ELR (cell line): ENCODE results near the gene PCSK4.

ENCODE experiments used
- DNase-seq: peaks from one replicate; pipeline ENCODE4 v3.0.0-alpha.2; 2015; ENCODE audit warnings: low read depth

Gene PCSK4

GRCh38 chr19:1438035-1438932 is 51.9 kb downstream of the PCSK4 start, which contains the start of gene RPS15:
RPS15 (plus strand) TSS chr19:1438396; CDS start chr19:1438426, 30 bp downstream.
- DNase-seq: peak; percentile 94

DNA sequence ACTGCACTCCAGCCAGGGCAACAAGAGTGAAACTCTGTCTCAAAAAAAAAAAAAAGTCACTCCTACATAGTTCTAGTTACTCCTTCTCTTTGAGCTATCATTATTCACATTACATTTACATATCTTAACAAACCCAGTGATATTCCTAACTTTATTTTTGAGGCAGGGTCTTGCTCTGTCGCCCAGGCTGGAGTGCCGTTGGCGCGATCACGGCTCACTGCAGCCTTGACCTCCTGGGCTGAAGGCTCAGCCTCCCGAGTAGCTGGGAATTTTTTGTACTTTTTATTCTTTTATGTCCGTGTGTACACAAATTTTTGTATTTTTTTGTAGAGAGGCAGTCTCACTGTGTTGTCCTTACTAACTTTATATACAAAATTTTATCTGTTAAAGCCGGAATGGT is 52.5 kb downstream of the PCSK4 start:
- no peak for DNase-seq

DNA sequence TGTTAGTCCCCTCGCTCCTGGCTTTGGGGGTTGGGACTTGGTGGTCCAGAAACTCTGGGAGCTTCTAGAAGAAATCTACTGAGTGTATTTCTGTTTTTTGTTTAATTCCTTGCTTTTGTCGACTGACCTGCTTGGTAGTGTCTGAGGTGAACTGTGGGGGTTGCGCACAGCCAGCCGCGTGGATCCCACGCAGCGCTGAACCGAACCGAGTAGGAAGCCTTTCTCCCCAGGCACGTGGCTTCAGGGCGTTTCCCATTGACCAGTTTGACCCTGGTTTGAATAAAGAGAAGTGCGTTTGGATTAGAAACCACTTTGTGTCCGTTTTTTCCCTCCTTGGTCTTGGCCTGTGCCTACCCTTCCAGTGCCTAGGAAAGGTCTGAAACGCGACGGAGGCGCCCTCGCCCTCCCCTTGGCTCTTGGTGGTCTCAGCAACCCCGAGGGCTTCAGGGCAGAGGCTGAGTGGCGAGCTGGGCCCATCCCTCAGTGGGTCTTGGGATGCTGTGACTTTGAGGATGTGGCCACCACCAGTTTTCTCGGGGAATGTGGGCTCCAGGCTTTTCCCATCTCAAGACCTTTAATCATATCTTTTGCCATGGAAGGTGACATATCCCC is 54.7 kb downstream of the PCSK4 start:
- DNase-seq: no peak

DNA sequence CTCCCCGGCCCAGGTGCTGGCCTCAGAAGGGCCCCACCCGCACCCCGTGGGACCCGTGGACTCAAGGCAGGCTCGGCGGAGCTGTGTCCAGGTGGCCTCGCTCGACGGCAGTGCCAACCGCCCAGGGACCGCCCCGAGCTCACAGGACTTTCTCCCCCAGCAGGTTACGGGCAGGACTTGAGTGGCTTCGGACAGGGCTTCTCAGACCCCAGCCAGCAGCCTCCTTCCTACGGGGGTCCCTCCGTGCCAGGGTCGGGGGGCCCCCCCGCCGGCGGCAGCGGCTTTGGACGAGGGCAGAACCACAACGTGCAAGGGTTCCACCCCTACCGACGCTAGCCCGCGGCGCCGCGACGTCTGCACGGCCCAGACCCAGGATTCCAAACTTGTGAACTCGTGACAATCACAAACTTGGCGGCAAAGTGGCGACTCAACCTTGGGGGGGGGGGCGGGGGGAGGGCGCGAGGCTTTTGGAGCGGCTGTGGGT is 55.5 kb downstream of the PCSK4 start:
- no peak for DNase-seq

DNA sequence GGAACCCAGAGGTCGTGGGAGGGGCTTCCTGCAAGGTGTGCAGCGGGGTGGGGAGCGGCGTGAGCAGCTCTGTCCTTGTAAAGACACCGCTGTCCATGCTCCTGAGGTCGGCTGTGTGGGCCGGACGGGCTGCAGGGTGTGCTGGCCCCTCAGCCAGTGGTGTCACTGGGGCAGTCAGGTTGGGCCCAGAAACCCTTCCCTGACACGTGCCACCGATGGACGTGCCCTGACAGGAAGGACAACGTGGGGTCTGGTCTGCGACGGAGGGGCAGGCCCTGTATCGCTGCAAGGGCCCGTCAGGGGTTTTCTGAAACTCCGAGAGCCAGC is 56.1 kb downstream of the PCSK4 start:
- DNase-seq: no peak

DNA sequence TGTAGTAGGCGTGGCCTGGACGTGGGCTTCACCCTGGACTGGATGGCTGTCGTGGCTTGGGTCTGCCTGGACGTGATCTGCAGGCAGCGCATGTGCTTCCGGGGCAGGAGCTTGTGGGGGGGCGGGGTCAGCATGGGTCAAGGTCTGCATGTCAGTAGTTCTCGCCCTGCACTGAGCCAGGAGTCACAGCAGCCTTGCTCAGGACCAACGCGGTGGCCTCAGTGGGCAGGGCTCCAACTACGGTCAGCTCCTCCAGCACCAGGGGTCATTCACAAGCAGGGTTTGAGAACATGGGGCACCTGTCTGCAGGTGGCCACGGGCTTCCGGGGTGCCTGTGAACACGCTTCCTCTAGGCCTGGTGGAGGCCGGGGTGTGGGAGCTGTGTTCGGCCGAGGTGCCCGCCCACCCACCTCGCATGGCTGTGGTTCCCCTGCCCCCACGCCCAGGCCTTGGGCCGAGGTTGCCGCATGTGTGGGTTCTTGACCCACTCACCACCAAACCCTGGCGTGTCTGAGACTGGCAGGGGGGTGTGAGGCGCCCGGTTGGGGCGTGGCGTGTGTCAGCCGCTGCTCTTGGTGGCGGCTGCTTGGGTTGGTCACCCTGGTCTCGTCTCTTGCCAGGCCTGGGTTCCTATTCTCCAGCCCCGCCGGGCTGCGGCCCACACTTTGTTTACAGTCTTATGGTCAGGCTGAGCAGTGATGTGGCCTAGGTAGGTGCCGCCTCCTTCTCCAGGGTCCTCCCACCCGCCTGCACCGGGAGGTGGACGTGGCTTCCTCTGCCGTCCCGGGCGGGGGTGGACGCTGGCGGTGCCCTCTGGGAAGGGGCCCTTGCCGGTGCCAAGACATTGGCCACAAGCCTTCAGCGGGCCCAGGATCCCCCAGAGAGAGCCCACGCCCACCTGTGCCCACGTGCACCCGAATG is 56.8 kb downstream of the PCSK4 start:
- no peak for DNase-seq

GRCh38 chr19:1432507-1432887 is 57.7 kb downstream of the PCSK4 start:
- DNase-seq: no peak

DNA sequence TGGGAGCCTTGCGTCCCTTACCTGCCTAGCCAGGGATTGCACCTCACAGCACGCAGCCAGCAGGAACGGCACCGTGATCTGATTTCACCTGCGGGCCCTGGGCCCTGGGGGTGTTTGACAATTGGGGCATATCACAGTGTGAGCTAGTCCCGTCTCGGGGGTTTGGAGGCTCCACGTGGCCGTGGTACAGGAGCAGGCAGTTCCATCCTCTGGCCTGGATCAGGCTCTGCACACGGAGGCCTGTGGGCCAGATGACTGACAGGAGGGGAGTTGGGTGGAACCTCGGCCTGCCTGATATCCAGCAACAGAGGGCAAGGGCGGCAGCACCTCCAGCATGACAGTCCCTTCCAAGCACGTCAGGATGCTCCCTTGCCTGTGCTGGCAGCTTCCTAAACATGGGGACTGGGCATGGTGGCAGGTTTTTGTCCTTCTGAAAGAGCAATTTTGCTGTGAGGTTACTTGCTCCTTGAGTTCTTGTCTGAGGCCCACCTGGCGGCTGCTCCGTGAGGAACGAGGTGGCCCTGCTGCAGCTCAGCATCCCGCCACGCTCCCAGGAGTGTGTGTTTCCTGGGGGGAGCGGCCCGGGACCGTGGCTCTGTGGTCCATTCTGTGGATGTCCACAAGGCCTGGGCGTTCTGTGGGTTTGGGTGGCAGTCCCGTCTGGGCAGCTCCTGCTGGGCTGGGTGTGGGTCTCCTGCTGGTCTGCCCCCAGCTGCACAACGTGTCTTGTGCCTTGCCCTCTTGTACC is 58.2 kb downstream of the PCSK4 start:
- DNase-seq: no peak
